T-helper 22 cell (primary cell): ENCODE results near the gene UQCC3.
"Not testable (repeated sequence)": the region's sequence is repeated elsewhere in the genome, so short reads cannot be mapped to it uniquely, and the experiment has no call there.

ENCODE experiments used
- DNase-seq: peaks from one replicate; pipeline ENCODE4 v3.0.0-alpha.2; 2020; ENCODE audit warnings: low read depth

Gene UQCC3

DNA sequence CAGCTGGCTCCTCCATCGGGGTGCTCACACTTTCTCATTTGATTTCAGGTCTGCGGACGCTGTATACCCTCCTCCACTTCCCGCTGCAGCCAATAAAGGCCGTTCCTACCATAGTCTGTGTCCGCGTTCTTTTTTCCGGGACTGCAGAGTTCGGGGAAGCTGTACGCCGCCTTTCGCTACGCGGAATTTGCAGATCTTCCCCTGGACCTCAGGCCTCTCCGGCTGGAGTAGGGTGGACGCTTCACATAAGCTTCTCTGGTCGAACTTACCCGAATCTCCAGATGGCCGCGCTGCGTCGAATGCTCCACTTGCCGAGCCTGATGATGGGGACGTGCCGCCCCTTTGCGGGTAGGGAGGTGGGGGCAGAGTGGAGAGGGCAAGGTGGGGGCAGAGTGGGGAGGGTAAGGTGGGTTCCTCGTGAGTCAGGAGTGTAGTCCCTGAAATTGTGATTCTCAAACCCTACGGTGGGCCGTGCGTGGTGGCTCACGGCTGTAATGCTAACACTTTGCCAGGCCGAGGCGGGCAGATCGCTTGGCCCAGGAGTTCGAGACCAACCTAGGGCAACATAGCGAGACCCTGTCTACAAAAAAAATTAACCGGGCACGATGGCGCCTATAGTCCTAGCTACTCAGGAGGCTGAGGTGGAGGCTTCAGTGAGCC lies 5.7 kb upstream of the UQCC3 start:
- DNase-seq, result peak; percentile 52

DNA sequence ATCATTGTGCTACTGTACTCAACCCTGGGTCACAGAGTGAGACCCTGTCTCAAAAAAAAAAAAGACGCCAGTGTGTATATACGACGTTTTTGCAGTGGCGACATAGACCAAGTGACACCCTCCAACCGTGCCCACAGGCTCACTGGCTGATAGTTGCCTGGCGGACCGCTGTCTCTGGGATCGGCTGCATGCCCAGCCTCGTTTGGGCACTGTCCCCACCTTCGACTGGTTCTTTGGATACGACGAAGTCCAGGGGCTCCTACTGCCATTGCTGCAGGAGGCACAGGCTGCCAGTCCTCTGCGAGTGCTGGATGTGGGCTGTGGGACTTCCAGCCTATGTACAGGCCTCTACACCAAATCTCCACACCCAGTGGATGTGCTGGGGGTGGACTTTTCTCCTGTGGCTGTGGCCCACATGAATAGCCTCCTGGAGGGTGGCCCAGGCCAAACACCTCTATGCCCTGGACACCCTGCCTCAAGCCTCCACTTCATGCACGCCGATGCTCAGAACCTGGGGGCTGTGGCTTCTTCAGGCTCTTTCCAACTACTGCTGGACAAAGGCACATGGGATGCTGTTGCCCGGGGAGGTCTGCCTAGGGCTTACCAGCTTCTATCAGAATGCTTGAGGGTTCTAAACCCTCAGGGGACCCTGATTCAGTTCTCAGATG lies 5.1 kb upstream of the UQCC3 start:
- DNase-seq, result no peak

DNA sequence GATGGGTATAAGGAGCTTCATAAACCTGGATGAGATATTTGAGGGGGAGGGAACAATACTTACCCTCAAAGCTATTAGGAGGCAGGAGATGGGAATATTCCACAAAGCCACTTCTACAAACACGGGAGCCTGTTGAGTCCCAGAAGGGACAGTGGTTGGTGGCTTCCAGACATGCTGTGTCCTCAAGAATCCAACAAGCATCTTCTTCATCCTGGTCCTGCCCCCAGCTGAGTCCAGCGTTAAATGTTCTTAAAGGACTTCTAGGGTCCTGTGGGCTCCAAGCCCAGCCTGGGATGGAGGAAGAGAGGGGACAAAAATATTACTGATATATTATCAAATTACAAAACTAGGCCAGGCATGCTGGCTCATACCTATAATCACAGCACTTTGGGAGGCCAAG lies 4.0 kb upstream of the UQCC3 start:
- no peak for DNase-seq

DNA sequence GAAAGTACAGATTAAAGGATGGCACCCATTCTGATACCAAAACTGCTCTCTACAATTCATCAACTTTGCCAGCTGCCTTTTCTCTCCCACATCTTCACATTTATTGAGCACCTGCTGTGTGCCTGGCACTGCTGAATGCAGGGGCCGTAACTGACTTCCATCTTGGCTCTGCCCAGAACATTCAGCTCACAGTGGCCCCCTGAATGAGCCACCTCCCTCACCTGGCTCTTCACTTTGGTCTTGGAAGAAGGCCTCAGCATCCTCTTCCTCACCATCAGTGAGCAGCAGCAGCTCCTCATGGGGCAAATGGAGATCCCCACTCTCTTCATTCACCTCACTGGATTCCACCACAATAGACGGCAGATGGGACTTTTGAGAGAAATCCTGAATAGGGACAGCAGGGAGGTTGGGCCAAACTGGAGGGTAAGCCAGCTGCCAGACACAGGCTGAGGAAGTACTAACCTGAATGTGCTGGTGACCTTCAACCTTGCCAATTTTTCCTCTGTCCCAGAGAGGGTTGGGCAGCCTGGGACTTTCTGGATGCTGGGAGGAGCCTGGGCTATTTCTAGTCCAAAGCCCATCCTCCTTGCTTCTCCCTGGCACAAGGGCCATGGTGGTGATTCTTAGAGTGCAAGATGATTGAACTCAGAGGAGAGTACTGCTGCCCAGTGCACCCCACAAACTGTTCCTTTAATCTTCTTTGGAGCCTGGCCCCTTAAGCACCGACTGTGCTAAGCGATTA lies 1.9 kb upstream of the UQCC3 start:
- DNase-seq, result no peak

DNA sequence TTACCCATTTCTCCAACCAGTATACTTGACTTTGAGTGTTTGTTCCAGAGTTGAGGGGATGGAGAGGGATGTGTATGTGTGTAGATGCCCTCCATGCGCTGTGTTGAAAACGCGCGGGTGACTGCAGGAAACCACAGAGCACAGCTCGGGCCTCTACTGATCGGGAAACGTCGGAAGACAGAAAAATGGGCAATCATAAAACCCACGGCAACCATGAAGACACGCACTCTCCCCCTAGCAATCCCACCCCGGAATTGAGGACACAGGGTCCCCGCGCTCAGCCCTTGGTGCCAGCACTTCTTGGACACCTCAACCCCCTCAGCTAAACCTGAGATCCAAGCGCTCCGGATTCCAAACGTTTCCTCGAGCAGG lies 251 bp upstream of the UQCC3 start:
- DNase-seq, result no peak

DNA sequence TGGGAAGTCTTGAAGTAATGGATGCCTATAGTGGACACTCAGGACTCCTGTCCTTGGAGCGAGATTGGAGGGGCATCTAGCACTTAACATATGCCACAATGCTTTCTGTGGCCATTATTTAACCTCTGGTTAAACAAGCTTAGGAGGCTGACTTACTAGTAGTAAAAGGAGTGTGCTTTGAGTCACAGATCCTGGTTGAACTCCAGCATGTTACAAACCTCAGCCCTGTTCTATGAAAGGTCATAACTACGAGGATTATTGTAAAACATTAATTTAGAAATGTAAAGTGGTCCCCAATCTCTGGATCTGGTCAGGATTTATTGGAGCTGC lies 1.7 kb downstream of the UQCC3 start:
- no peak for DNase-seq

DNA sequence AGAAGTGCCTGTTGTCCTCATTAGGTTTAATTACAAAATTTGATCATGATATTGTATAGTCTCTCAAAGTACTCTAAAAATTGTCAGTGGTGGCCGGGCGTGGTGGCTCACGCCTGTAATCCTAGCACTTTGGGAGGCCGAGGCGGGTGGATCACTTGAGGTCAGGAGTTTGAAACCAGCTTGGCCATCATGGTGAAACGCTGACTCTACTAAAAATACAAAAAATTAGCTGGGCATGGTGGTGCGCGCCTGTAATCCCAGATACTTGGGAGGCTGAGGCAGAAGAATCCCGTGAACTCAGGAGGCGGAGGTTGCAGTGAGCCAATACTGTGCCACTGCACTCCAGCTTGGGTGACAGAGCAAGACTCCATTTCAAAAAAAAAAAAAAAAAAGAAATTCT lies 3.9 kb downstream of the UQCC3 start:
- not testable (repeated sequence) for DNase-seq

DNA sequence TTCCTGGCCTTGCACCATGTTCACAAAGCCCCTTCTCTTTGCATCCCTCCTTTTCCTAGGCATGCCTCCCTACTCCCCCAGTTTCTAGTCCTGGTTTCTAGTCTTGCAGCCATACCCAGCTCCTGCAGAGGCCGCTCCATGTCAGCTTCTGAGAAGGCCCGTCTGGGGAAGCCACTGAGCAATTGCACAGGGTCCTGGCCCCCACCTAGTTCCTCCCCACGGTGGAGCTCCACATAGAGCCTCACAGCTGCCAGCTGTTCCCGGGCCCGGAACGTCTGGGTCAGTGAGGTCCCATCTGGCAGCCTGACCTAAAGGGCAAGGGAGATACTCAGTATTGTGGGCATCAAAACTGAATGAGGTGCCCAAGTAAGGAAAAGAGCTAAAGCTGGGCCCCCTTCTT lies 5.2 kb downstream of the UQCC3 start:
- DNase-seq, result no peak

DNA sequence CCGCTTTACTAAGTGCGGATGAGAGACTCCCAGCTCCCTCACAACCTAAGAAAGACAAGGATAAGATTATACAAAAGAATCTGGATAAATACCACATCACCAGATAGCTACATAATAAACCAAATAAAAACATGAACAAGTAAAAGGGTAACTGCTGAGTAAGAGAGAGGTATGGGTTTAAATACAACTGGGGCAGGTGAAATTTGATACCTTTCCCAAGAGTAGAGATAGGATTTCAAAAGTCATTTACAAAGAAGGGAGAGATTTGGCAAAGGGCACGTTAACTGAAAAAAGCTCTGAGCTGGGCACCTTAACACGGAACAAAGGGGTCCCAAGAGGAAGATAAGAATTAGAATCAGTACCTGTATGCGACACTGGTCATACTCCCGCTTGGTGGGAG lies 5.7 kb downstream of the UQCC3 start:
- no peak for DNase-seq

DNA sequence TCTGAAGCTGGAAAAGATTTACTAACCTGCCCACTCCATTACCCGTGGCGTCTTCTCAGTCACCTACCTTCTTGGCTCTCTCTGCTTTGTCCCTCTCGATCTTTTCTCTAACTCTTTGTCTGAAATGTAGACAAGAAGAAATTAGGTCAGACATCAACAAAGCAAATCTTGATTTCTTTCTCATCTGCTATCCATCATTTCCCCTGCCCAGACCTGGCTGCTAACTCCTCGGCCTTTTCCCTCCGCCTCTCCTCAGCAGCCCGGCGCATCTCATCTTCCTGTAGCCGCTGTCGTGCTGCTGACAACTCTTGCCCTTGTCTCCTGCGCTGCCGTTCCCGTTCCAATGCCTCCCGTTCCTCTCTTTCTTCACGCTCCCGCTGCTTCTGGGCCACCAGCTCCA lies 6.2 kb downstream of the UQCC3 start:
- no peak for DNase-seq

DNA sequence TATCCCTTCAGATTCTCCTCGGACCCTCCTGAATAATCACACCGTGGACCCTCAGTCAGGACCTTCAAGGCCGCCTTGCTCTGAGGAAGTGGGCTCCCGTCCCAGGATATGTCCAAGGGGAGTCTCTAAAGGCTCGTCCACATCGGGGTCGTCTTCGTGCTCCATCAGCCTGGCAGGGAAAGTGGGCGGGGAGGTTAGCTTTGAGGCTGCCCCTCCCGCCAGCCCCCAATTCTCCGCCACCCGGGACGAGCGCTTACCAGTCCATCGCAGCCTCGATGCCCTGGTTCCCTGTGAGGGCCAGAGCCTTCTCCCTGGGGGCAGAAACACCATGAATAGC lies 6.9 kb downstream of the UQCC3 start:
- DNase-seq, result no peak

DNA sequence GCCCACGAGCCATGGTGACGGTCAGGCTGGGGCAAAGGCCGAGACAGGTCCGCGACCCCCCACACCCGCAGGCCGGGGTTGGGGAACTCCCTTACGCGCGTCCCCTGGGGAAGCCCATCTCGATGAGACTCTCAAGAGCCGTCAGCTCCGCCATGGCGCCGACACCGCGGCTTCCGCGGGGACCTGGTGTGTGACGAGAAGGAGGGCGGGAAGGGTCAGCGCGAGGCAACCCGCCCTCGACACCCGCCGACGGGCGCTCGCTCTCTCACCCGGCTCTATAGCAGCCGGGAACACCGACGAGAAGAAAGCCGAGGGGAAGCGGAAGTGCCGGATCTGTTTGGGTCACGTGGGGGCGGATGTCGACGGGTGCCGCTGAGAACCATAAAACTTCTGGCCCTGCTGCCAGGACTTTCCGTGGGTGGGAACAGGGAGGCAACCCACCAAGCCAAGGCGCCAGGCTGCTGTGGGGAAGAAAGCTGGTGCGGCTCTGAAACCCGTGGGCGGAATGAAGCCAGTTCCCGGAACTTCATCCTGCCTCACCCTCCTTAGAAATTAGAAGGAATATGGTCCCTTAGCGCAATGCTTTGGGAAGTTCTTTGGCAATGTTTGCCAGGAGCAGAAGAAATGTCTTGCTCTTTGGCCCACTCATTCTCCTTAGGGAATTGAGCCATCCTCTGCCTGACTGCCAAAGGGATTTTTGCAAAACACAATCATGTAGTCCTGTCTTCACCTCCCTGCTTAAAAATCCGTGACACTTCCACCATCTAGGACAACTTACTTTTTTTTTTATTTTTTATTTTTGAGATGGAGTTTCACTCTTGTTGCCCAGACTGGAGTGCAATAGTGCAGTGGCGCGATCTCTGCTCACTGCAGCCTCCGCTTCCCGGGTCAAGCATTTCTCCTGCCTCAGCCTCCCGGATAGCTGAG lies 7.6 kb downstream of the UQCC3 start, which contains the start of gene UBXN1:
Gene UBXN1 (minus strand): TSS at position 304 of the 927 bp plus-strand sequence. CDS start 150 bp downstream, at position 154.
- DNase-seq, result peak; percentile 79

DNA sequence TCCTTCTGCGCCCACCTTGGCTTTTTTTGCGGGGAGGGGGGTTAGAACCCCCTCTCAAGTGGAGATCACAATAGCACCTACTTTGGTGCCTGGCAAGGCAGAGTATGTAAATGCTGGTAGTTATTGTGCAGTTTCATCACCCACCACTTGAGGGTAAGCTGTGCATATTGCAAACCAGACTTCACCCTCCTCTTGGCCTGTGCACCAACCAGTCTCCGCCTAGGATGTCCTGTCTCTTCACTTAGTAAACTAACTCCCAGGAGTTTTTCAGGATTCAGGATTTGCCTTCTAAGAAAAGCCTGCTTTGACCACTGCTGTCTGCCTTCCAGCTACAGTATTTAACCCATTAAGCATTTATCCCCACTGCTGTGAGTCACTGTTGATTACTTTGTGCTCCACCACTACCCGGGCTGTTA lies 9.4 kb downstream of the UQCC3 start:
- DNase-seq, result no peak

DNA sequence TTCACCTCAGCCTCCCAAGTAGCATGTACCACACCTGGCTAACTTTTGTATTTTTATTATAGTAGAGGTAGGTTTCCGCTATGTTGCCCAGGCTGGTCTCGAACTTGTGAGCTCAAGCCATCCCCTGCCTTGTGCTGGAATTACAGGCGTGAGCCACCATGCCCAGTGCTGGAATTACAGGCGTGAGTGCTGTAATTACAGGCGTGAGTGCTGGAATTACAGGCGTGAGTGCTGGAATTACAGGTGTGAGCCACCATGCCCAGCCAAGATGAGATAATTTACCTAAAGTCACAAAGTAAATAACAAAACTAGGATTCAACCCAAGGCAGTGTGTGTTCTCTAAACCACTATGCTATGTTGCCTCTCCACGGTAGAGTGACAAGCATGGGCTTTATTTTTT lies 11.0 kb downstream of the UQCC3 start:
- DNase-seq, result no peak

DNA sequence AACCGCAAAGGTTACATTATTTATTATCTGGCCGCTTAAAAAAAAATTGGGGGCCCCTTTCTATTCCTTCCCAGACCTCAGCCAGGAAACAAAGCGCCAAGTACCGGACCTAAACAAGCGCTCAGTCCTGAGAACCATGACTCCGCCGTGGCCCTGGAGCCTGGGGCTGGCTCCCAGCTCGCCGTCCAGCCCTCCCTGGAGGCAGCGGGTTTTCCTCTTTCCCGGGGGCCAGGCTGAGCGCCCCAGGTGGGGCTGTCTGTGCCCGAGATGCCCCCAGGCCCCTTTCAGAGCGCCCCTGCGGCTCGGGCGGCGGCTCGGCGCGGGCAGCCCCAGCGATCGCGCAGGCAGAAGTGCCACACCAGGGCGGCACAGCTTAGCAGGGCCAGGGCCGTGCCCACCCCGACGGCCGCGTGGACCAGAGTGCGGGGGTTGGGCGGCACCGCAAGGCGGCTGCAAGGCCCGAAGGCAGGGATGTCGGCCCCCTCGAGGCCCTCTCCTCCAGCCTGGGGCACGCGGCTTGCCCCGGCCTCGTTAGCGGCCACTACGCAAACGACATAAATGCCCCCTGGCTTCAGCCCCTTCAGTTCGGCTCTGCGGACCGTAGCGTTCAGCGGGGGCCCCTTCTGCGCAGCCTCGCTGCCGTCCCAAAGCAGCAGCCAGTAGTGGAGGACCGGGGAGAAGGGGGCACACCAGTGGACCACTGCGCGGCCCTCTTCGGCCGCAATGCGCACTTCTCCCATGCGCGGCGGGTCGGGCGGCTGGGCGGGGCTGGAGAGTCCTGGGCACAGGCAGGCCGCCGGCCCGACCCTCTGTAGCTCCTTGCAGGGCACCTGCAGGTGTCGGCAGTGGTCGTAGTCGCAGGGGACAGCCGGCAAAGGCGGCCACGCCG lies 16.3 kb downstream of the UQCC3 start:
- no peak for DNase-seq

DNA sequence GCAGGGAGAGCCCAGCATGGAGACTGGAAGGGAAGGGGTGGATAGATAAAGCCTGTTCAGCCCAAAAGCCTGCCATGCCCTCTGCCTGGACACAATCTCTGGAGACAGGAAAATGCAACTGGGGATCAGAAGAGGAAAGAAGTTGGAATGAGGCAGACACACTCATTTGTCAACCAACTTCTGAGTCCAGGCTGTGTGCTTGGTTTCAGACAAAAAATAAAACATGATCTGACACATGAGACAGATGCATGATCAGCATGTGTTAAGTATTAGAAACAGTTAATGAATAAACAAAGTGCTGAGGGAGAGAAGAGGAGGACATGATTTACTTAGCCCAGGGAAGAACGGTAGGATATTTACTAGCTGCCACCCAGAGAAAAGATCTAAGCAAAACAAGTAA lies 17.0 kb downstream of the UQCC3 start:
- DNase-seq, result no peak

DNA sequence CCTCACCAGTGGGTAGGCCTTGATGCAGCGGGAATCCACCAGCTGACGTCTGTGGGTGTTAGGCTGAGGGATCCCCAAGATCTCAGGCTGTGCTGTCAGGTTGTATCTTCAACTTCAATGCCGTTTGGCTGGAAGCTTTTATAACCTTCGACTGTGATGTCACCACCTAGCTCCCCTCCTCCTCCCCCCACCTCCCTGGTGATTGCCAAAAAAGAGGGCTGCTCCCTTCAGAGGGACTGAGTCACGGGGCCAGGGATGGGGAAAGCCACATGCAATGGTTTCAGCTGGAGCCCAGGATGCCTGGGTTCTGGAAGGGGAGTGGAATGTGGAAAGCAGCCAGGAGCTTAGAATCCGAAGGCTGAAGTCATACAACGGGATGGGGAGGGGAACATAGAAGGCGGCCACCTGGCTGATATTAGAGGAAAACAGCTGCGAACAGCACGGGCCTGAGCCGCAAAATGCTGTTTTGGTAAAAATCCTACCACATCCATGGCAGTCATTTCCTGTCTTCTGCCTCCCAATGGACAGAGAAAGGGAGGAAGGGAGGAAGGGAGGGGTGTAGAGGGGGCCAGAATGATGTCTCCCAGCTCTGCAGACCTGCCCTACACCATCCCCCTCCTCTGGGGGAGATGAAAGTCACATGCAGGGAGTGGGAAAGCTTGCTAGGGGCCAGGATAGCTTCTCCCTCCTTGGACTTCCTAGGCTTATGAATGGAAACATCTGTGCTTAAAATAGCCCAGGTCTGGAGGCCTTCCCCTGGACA lies 18.1 kb downstream of the UQCC3 start, which contains the start of gene LRRN4CL:
Gene LRRN4CL (minus strand): TSS at position 110 of the 763 bp plus-strand sequence. CDS start 1,022 bp downstream, outside the sequence.
- DNase-seq, result no peak

DNA sequence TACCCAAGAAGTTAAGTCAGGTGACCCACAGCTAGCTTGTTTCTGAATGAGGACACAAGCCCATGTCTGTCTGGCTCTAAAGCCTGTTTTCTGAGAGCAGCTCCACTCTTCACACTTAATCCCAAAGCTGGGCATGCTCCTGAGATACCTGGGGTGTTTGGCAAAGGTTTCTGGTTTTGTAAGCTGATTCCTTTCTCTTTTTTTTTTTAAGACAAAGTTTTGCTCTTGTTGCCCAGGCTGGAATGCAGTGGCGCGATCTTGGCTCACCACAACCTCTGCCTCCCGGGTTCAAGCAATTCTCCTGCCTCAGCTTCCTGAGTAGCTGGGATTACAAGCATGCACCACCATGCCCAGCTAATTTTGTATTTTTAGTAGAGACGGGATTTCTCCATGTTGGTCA lies 22.2 kb downstream of the UQCC3 start:
- DNase-seq, result not testable (repeated sequence)

DNA sequence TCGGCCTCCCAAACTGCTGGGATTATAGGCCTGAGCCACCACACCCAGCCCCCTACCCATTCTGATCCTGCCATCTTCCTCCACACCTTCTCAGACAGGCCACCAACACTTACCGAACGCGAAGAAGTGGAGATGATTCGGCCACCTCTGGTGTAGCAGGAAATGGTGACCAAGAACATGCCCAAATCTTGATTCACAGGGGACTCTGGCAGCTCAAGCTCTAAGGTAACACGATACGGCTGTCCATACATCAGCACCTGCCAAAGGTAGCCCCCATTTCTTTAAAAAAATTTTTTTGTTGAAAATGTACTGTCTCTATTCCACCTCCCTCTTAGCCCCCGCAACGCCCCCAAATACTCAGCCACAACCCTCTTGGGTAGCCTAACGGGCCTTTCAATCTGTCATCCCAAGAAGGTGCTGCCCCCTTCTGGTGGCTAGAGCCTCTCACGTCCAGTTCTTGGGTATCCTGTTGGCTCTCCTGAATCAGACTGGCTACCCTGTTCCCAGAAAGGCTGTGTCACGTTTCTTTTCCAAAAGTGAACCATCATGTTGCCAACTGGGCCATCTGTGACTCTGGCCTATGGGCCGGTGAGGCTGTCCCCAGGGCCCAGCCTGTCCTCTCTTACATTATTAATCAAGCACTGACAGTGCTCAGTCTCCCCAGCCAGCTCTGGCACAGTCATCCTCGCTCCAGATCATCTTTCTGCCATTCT lies 23.1 kb downstream of the UQCC3 start:
- DNase-seq, result peak; percentile 57

DNA sequence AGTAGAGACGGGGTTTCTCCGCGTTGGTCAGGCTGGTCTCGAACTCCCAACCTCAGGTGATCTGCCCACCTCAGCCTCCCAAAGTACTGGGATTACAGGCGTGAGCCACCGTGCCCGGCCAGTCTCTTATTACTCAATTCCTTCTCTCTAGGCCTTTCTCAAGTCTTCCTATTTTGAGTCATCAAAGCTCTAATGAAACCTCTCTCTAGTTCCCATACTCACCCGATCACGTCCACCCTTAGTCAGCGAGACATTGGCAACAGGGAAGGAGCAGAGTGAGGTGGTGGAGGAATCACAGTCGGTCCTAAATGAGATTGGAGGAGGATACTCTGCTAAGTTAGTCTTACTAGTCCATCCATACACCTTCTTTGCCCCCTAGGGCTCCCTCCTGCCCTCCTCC lies 30.8 kb downstream of the UQCC3 start:
- DNase-seq, result no peak
